ENCODE results near the gene HMHB1. TPM values are rescaled to one million over a fixed set of nuclear protein-coding genes. Genes with fewer than 3 reads are reported as not detected.
"Not testable (repeated sequence)": the region's sequence is repeated elsewhere in the genome, so short reads cannot be mapped to it uniquely, and the experiment has no call there.

HMHB1 gene
- polyA plus RNA-seq, 1 donor from 2014 or later = not detected

- Histone ChIP-seq H3F3A (ENCODE audit: insufficient read depth, low read length, poor library complexity, severe bottlenecking) (no peaks in the 10 kb centered on the region), H3K9ac (ENCODE audit: low read length) (no peak overlapping the region), H3K27ac (ENCODE audit: low read length) (no peak overlapping the region), H3K79me2 (replicated peaks; ENCODE audit: insufficient read depth, low read length) (no peaks in the 10 kb centered on the region), H3K9me3 (ENCODE audit: low read length) (no peaks in the 10 kb centered on the region), H2AFZ (ENCODE audit: low read depth, low read length) (no peak overlapping the region), H3K9me2 (ENCODE audit: insufficient read depth, low read length) (no peaks in the 10 kb centered on the region), H3K36me3 (ENCODE audit: insufficient read depth, low read length) (no peaks in the 10 kb centered on the region), H3K4me3 (ENCODE audit: low read length) (no peak overlapping the region), H3K27me3 (ENCODE audit: insufficient read depth, low read depth, low read length) (no peaks in the 10 kb centered on the region), H3K4me2 (ENCODE audit: low read length) (no peak overlapping the region), H4K20me1 (ENCODE audit: insufficient read depth) (no peaks in the 10 kb centered on the region)
- TF ChIP-seq TAF1 (IDR thresholded peaks at IDR 0.05; ENCODE audit: low read depth) = no peak
- TF ChIP-seq, protein P1, sequence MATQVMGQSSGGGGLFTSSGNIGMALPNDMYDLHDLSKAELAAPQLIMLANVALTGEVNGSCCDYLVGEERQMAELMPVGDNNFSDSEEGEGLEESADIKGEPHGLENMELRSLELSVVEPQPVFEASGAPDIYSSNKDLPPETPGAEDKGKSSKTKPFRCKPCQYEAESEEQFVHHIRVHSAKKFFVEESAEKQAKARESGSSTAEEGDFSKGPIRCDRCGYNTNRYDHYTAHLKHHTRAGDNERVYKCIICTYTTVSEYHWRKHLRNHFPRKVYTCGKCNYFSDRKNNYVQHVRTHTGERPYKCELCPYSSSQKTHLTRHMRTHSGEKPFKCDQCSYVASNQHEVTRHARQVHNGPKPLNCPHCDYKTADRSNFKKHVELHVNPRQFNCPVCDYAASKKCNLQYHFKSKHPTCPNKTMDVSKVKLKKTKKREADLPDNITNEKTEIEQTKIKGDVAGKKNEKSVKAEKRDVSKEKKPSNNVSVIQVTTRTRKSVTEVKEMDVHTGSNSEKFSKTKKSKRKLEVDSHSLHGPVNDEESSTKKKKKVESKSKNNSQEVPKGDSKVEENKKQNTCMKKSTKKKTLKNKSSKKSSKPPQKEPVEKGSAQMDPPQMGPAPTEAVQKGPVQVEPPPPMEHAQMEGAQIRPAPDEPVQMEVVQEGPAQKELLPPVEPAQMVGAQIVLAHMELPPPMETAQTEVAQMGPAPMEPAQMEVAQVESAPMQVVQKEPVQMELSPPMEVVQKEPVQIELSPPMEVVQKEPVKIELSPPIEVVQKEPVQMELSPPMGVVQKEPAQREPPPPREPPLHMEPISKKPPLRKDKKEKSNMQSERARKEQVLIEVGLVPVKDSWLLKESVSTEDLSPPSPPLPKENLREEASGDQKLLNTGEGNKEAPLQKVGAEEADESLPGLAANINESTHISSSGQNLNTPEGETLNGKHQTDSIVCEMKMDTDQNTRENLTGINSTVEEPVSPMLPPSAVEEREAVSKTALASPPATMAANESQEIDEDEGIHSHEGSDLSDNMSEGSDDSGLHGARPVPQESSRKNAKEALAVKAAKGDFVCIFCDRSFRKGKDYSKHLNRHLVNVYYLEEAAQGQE (IDR thresholded peaks at IDR 0.05; ENCODE audit: borderline replicate concordance) = no peak
- TF ChIP-seq EP300 (conservative IDR thresholded peaks at IDR 0.05; ENCODE audit: poor library complexity, severe bottlenecking) = no peak
- no peak for TF ChIP-seq POLR2AphosphoS5 (IDR thresholded peaks at IDR 0.05)
- TF ChIP-seq EZH2 (IDR thresholded peaks at IDR 0.05; ENCODE audit: borderline replicate concordance, insufficient read depth, low read length, poor library complexity, severe bottlenecking) = no peak
- TF ChIP-seq SMC3 (conservative IDR thresholded peaks at IDR 0.05; ENCODE audit: poor library complexity) = no peak
- TF ChIP-seq CTCF (IDR thresholded peaks at IDR 0.05; ENCODE audit: poor library complexity, severe bottlenecking) = no peak
- no peak for TF ChIP-seq MXI1 (conservative IDR thresholded peaks at IDR 0.05; ENCODE audit: poor library complexity, severe bottlenecking)
- no peak for TF ChIP-seq RAD21 (conservative IDR thresholded peaks at IDR 0.05)
Measured at GRCh38 chr5:143806579-143806978, 5.4 kb upstream of the HMHB1 start.

- Histone ChIP-seq H2AFZ (ENCODE audit: low read depth, low read length) (no peak overlapping the region), H3K27me3 (ENCODE audit: insufficient read depth, low read depth, low read length) (no peaks in the 10 kb centered on the region), H3K27ac (ENCODE audit: low read length) (no peak overlapping the region), H3K9me2 (ENCODE audit: insufficient read depth, low read length) (no peaks in the 10 kb centered on the region), H3K4me2 (ENCODE audit: low read length) (no peak overlapping the region), H3K9ac (ENCODE audit: low read length) (no peak overlapping the region), H3K36me3 (ENCODE audit: insufficient read depth, low read length) (no peaks in the 10 kb centered on the region), H4K20me1 (ENCODE audit: insufficient read depth) (no peaks in the 10 kb centered on the region), H3K9me3 (ENCODE audit: low read length) (no peaks in the 10 kb centered on the region), H3K4me3 (ENCODE audit: low read length) (no peak overlapping the region), H3K79me2 (replicated peaks; ENCODE audit: insufficient read depth, low read length) (no peaks in the 10 kb centered on the region), H3F3A (ENCODE audit: insufficient read depth, low read length, poor library complexity, severe bottlenecking) (no peaks in the 10 kb centered on the region)
- TF ChIP-seq TAF1 (IDR thresholded peaks at IDR 0.05; ENCODE audit: low read depth) = no peak
- TF ChIP-seq EZH2 (IDR thresholded peaks at IDR 0.05; ENCODE audit: borderline replicate concordance, insufficient read depth, low read length, poor library complexity, severe bottlenecking) = no peak
- TF ChIP-seq POLR2AphosphoS5 (IDR thresholded peaks at IDR 0.05) = no peak
- TF ChIP-seq EP300 (conservative IDR thresholded peaks at IDR 0.05; ENCODE audit: poor library complexity, severe bottlenecking) = no peak
- TF ChIP-seq, protein P1 (IDR thresholded peaks at IDR 0.05; ENCODE audit: borderline replicate concordance) = no peak
- no peak for TF ChIP-seq MXI1 (conservative IDR thresholded peaks at IDR 0.05; ENCODE audit: poor library complexity, severe bottlenecking)
Measured at GRCh38 chr5:143807401-143807800, 4.6 kb upstream of the HMHB1 start.

GRCh38 chr5:143816370-143816769, 4.4 kb downstream of the HMHB1 start:
- H3K9me2 ChIP-seq (ENCODE audit: insufficient read depth, low read length); H3F3A ChIP-seq (ENCODE audit: insufficient read depth, low read length, poor library complexity, severe bottlenecking); H3K9ac ChIP-seq (ENCODE audit: low read length); H3K79me2 ChIP-seq (replicated peaks; ENCODE audit: insufficient read depth, low read length); H3K9me3 ChIP-seq (ENCODE audit: low read length); H3K27me3 ChIP-seq (ENCODE audit: insufficient read depth, low read depth, low read length); H2AFZ ChIP-seq (ENCODE audit: low read depth, low read length); H4K20me1 ChIP-seq (ENCODE audit: insufficient read depth); H3K27ac ChIP-seq (ENCODE audit: low read length); H3K4me2 ChIP-seq (ENCODE audit: low read length); H3K4me3 ChIP-seq (ENCODE audit: low read length); H3K36me3 ChIP-seq (ENCODE audit: insufficient read depth, low read length): not testable (repeated sequence)
